K562 (cell line): ENCODE measurements around the gene ATAD3C. TPM values are rescaled to one million over a fixed set of nuclear protein-coding genes. Genes with fewer than 3 reads are reported as not detected.

ENCODE experiments used
- ATAC-seq: fragments of 200-7000 bp; cut with Tn5 transposase; 3 replicates; pipeline ENCODE4 v1.9.1; 2020; ENCODE audit warnings: moderate library complexity
- BruUV-seq: library from RNA; stranded (reverse); fragments of 400-500 nt; replicated peaks from 2 replicates; lab custom pipeline; 2021; lab: Mats Ljungman, UMichigan
- CTCF ChIA-PET: fragments of 300-600 bp; formaldehyde crosslinking; extraction: SDS; loops from one replicate; lab custom pipeline; 2021; ENCODE audit warnings: low intra/inter-chr PET ratio; lab: Yijun Ruan, JAX
- POLR2A ChIA-PET: fragments of 300-600, 350-650 bp; sonication (Branson Sonifier 250); formaldehyde crosslinking; extraction: SDS; loops from one replicate; lab custom pipeline; 2021; ENCODE audit warnings: antibody characterized with exemption, inconsistent platforms; lab: Yijun Ruan, JAX
- DNase-seq, 4 experiments: peaks; one replicate each; pipeline versions ENCODE4 v3.0.0 to v3.0.0-alpha.2; 2011 to 2018; ENCODE audit warnings: low spot score in 3 of 4, mixed read lengths in 3 of 4; ENCODE audit errors: extremely low read depth in 1 of 4
- FAIRE-seq: peaks from 2 replicates; lab custom pipeline; 2011; peaks lifted over from hg19 to GRCh38; lab: Jason Lieb, UNC
- H2AFZ ChIP-seq: 2 replicates; pipeline ENCODE4 v1.6.0; 2011; ENCODE audit warnings: low read depth, low read length, control low read depth, inconsistent platforms
- H3K27ac ChIP-seq: fragments of 200-600 bp; 3 replicates; pipeline ENCODE4 v1.8.0; 2011; ENCODE audit warnings: low read depth, mild to moderate bottlenecking, control low read depth, inconsistent platforms, low read length, moderate library complexity, mixed read lengths; ENCODE audit errors: extremely low read depth
- H3K27me3 ChIP-seq, 2 experiments: fragments of 300-600 bp in 1 of 2; 2 replicates in 1 of 2; 3 replicates in 1 of 2; pipeline versions ENCODE4 v1.6.0 to v1.8.0; 2011; ENCODE audit warnings: inconsistent platforms in 2 of 2, low read length in 2 of 2, mild to moderate bottlenecking in 1 of 2, mixed read lengths in 1 of 2, moderate library complexity in 1 of 2; ENCODE audit not compliant: control insufficient read depth in 2 of 2, insufficient read depth in 2 of 2
- H3K36me3 ChIP-seq: fragments of 300-600 bp; 3 replicates; pipeline ENCODE4 v1.8.0; 2011; ENCODE audit warnings: mild to moderate bottlenecking, low read length, inconsistent platforms; ENCODE audit not compliant: control insufficient read depth, insufficient read depth
- H3K4me1 ChIP-seq, 2 experiments: fragments of 200-600 bp in 1 of 2; replicated peaks in 1 of 2; 2 replicates in 1 of 2; 3 replicates in 1 of 2; pipeline versions ENCODE4 v1.5.1 to v1.8.0; 2011; ENCODE audit warnings: inconsistent platforms in 2 of 2, low read length in 2 of 2, mild to moderate bottlenecking in 1 of 2, mixed read lengths in 1 of 2, moderate library complexity in 1 of 2; ENCODE audit not compliant: control insufficient read depth in 2 of 2, insufficient read depth in 2 of 2
- H3K4me2 ChIP-seq: 2 replicates; pipeline ENCODE4 v1.6.1; 2011; ENCODE audit warnings: low read length, control low read depth, inconsistent platforms, mixed read lengths; ENCODE audit not compliant: insufficient read depth
- H3K4me3 ChIP-seq: fragments of 200-600 bp; sonication (generic), shearing (Covaris generic); 2 replicates; pipeline ENCODE4 v1.5.1; 2016; ENCODE audit warnings: control low read depth, inconsistent platforms
- H3K79me2 ChIP-seq: fragments of 200-600 bp; 3 replicates; pipeline ENCODE4 v1.8.0; 2011; ENCODE audit warnings: low read length, inconsistent platforms; ENCODE audit not compliant: control insufficient read depth, insufficient read depth
- H3K9ac ChIP-seq, 2 experiments: 2 replicates each; pipeline versions ENCODE4 v1.6.0 to v1.6.1; 2011; ENCODE audit warnings: low read depth in 2 of 2, low read length in 2 of 2, control low read depth in 1 of 2, inconsistent platforms in 1 of 2, mild to moderate bottlenecking in 1 of 2, mixed read lengths in 1 of 2; ENCODE audit not compliant: insufficient read depth in 1 of 2
- H3K9me1 ChIP-seq: one replicate; pipeline ENCODE4 v1.6.0; 2011; ENCODE audit warnings: inconsistent platforms, mild to moderate bottlenecking, low read length, moderate library complexity; ENCODE audit not compliant: control insufficient read depth, insufficient read depth
- H3K9me3 ChIP-seq: replicated peaks from 2 replicates; pipeline ENCODE4 v1.5.1; 2011; ENCODE audit warnings: low read depth, low read length, inconsistent platforms; ENCODE audit not compliant: control insufficient read depth, insufficient read depth
- H4K20me1 ChIP-seq: replicated peaks from 2 replicates; pipeline ENCODE4 v1.6.1; 2011; ENCODE audit warnings: low read length, inconsistent platforms, mixed read lengths; ENCODE audit not compliant: control insufficient read depth, insufficient read depth
- ASH1L ChIP-seq: fragments of 450-650 bp; IDR thresholded peaks from 2 replicates; pipeline ENCODE4 v1.6.1; 2018; ENCODE audit warnings: borderline replicate concordance, mild to moderate bottlenecking, low read depth; ENCODE audit not compliant: partially characterized antibody
- CREB3 ChIP-seq: fragments of 450-650 bp; conservative IDR thresholded peaks from 2 replicates; pipeline ENCODE4 v1.6.1; 2016; ENCODE audit warnings: missing genetic modification characterization, low read depth, mild to moderate bottlenecking, missing compliant biosample characterization, moderate library complexity
- ETV6 ChIP-seq, 3 experiments: fragments of 150-350 bp in 1 of 3; sonication (generic) in 1 of 3; formaldehyde crosslinking in 1 of 3; IDR thresholded peaks; 2 replicates each; pipeline versions ENCODE4 v1.6.1 to v1.8.0; 2014 to 2022; ENCODE audit warnings: borderline replicate concordance in 2 of 3, low read depth in 2 of 3, antibody characterized with exemption in 1 of 3, low read length in 1 of 3, mild to moderate bottlenecking in 1 of 3, missing genetic modification reagents in 1 of 3
- MCM7 ChIP-seq, 2 experiments: fragments of 450-650 bp; IDR thresholded peaks; 2 replicates each; pipeline ENCODE4 v1.6.1; 2016 to 2018
- NONO ChIP-seq, 2 experiments: fragments of 200-400 bp in 1 of 2; fragments of 450-650 bp in 1 of 2; formaldehyde crosslinking in 1 of 2; IDR thresholded peaks; 2 replicates each; pipeline ENCODE4 v1.6.1; 2017; ENCODE audit warnings: low read depth in 2 of 2, mild to moderate bottlenecking in 2 of 2, moderate library complexity in 2 of 2, low read length in 1 of 2
- NR4A1 ChIP-seq, 2 experiments: fragments of 250-450 bp in 1 of 2; fragments of 450-650 bp in 1 of 2; sonication (Bioruptor Pico) in 1 of 2; IDR thresholded peaks; 2 replicates each; pipeline versions ENCODE4 v1.4.0 to v1.6.1; 2016 to 2020; ENCODE audit warnings: mild to moderate bottlenecking in 2 of 2, missing compliant biosample characterization in 1 of 2, missing genetic modification characterization in 1 of 2, moderate library complexity in 1 of 2
- OTX1 ChIP-seq: fragments of 450-650 bp; formaldehyde crosslinking; IDR thresholded peaks from 2 replicates; pipeline ENCODE4 v1.4.0; 2022; ENCODE audit warnings: mild to moderate bottlenecking
- RCOR1 ChIP-seq, 2 experiments: IDR thresholded peaks; 2 replicates each; pipeline ENCODE4 v1.6.1; 2012; ENCODE audit warnings: low read depth in 2 of 2, low read length in 2 of 2, borderline replicate concordance in 1 of 2, improper control_type of control experiment in 1 of 2
- SMAD2 ChIP-seq: fragments of 150-350 bp; IDR thresholded peaks from 2 replicates; pipeline ENCODE4 v1.6.1; 2014; ENCODE audit warnings: low read depth, mild to moderate bottlenecking, low read length
- U2AF1 ChIP-seq: fragments of 200-400 bp; formaldehyde crosslinking; optimal IDR thresholded peaks from 2 replicates; pipeline ENCODE3; 2017; ENCODE audit warnings: mild to moderate bottlenecking, low read depth, low read length, moderate library complexity
- ZFP36 ChIP-seq: fragments of 150-350 bp; IDR thresholded peaks from 2 replicates; pipeline ENCODE4 v1.6.1; 2018; ENCODE audit warnings: low read length, low read depth; ENCODE audit not compliant: partially characterized antibody
- WGBS: fragments of 100-300 bp; shearing (Covaris generic); methylation state at CpG from one replicate; pipeline ENCODE4 v1.1.6; 2016; ENCODE audit warnings: low coverage, mixed read lengths; ENCODE audit not compliant: insufficient coverage; ENCODE audit errors: missing lambda C conversion rate; 5-methylcytosine and 5-hydroxymethylcytosine counted together
- in situ Hi-C: fragments of 300-500 bp; cut with MboI; formaldehyde crosslinking; loops from 4 replicates; pipeline ENCODE4 v1.15.0; 2018; ENCODE audit warnings: inconsistent platforms, mixed read lengths
- intact Hi-C: fragments of 100-400 bp; cut with micrococcal nuclease; formaldehyde crosslinking; loops from 2 replicates; pipeline ENCODE4 v1.14.2; 2022
- polyA plus RNA-seq, 8 experiments: library from polyadenylated mRNA; depleted of rRNA in 4 of 8; stranded (reverse) in 5 of 8; unstranded in 3 of 8; fragments of >200 nt; fragmentation: Nextera tagmentation in 2 of 8; fragmentation: Illumina TruSeq in 1 of 8; extraction: Ambion mirVana in 2 of 8; extraction: Trizol in 1 of 8; gene quantifications; 2 replicates each; pipeline versions ENCODE4 v1.2.1 to v1.2.3, GENCODE V29; 2011 to 2014; ENCODE audit warnings: inconsistent platforms in 1 of 8, missing spikeins in 1 of 8
- total RNA-seq, 7 experiments: library from RNA; depleted of rRNA in 6 of 7; stranded (reverse); fragments of >200 nt in 6 of 7; fragmentation: Illumina TruSeq in 2 of 7; extraction: Trizol in 2 of 7; gene quantifications; 2 replicates each; pipeline versions ENCODE4 v1.2.1 to v1.2.3, GENCODE V29; 2011 to 2021; ENCODE audit warnings: low replicate concordance in 1 of 7

ATAD3C gene
- total and polyA plus RNA-seq, 9 of the 15 experiments (the other 6 are each of a cell fraction or from before 2014, with no cell fraction given), result 0.03 to 0.18 TPM; not detected in 7

DNA sequence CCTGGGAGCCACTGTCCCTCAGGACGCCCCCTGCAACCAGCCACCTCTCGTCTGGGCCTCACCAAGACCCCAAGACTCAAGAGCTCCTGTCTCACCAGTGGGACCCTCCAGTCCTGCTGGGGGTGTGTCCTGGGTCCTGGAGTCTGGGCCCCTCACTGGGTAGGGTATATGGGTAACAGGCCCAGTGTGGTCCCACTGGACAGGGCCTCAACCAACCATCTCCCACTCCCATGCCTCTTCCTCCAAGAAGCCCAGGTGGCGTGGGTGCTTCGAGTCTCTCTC, 14.7 kb upstream of the ATAD3C start:
- 91% methylated on average over 4 of the region's 4 CpGs for WGBS
- H4K20me1 ChIP-seq, result no peaks in the 10 kb centered on the region
- H3K9me3 ChIP-seq, result no peaks in the 10 kb centered on the region
- ATAC-seq (no peak), FAIRE-seq (no peak), DNase-seq (no peak)
- TF ChIP-seq SMAD2 (no peak), ZFP36 (peak; percentile 35), RCOR1 (IDR thresholded peaks at IDR 0.05; ENCODE audit: borderline replicate concordance in 1 of 2, low read depth in 2 of 2, low read length in 2 of 2) (no peak), NR4A1 (CRISPR knock-in tag; IDR thresholded peaks at IDR 0.05) (0 out of 2 replicates have a peak, but pooled peaks have one; percentile 13), NR4A1 (tag; IDR thresholded peaks at IDR 0.05) (no peak), NONO (IDR thresholded peaks at IDR 0.05; ENCODE audit: low read depth in 2 of 2, low read length in 1 of 2) (no peak), OTX1 (0 out of 2 replicates have a peak, but pooled peaks have one; percentile 11), MCM7 (IDR thresholded peaks at IDR 0.05) (no peak), U2AF1 (no peak), ETV6 (IDR thresholded peaks at IDR 0.05; ENCODE audit: borderline replicate concordance in 1 of 2, low read depth in 2 of 2, low read length in 1 of 2) (no peak), ETV6 (CRISPR knock-in tag; IDR thresholded peaks at IDR 0.05; ENCODE audit: borderline replicate concordance) (no peak), CREB3 (tag) (no peak), ASH1L (no peak)
- ChIA-PET POLR2A (no interaction called here), CTCF (no interaction called here)
- no peak overlapping the region; the same call in 1 of the 3 replicates for H3K27ac ChIP-seq
- H3K36me3 ChIP-seq, result no peaks in the 10 kb centered on the region
- H3K4me1 ChIP-seq, result peaks cover 45 to 96% of the 10 kb centered on the region in 2 experiments
- H2AFZ ChIP-seq, result peak overlapping the region; percentile 97; the same call in 1 of the 2 replicates
- H3K79me2 ChIP-seq, result no peaks in the 10 kb centered on the region; the same call in 2 of the 3 replicates
- H3K9me1 ChIP-seq, result no peaks in the 10 kb centered on the region
- peak overlapping the region; percentile 48 to 90; a peak in 3 of 4 replicates for H3K9ac ChIP-seq
- H3K4me2 ChIP-seq, result peak overlapping the region; percentile 85
- H3K27me3 ChIP-seq, result no peaks in the 10 kb centered on the region
- no TSS peak for BruUV-seq
- no peak overlapping the region for H3K4me3 ChIP-seq
- in situ Hi-C loops (no loop called here), intact Hi-C loops (no loop called here)
